Neural cell (in vitro differentiated cells): ENCODE measurements around the gene TNFAIP3. TPM values are rescaled to one million over a fixed set of nuclear protein-coding genes. Genes with fewer than 3 reads are reported as not detected.
"Not testable (repeated sequence)": the region's sequence is repeated elsewhere in the genome, so short reads cannot be mapped to it uniquely, and the experiment has no call there.

ENCODE experiments used
- H2AFZ ChIP-seq: fragments of 200-600, 300-800 bp; sonication (generic), shearing (Covaris generic); 2 replicates; pipeline ENCODE4 v1.6.0; 2014; ENCODE audit warnings: low read depth, mild to moderate bottlenecking, antibody characterized with exemption, low read length, moderate library complexity
- H3F3A ChIP-seq: fragments of 200-600 bp; shearing (Covaris generic); 2 replicates; pipeline ENCODE4 v1.6.1; 2016; ENCODE audit warnings: mild to moderate bottlenecking, moderate library complexity, mixed read lengths, antibody characterized with exemption, low read length; ENCODE audit not compliant: insufficient read depth, poor library complexity, severe bottlenecking
- H3K27ac ChIP-seq: fragments of 200-600, 300-800 bp; sonication (generic), shearing (Covaris generic); 2 replicates; pipeline ENCODE4 v1.5.1; 2014; ENCODE audit warnings: mild to moderate bottlenecking, low read length, moderate library complexity
- H3K27me3 ChIP-seq: fragments of 300-800, 200-600 bp; sonication (generic), shearing (Covaris generic); 2 replicates; pipeline ENCODE4 v1.6.0; 2014; ENCODE audit warnings: mild to moderate bottlenecking, low read depth, low read length, moderate library complexity; ENCODE audit not compliant: insufficient read depth
- H3K36me3 ChIP-seq: fragments of 300-800, 200-600 bp; sonication (generic), shearing (Covaris generic); 2 replicates; pipeline ENCODE4 v1.5.1; 2014; ENCODE audit warnings: mild to moderate bottlenecking, antibody characterized with exemption, low read length, moderate library complexity; ENCODE audit not compliant: insufficient read depth
- H3K4me2 ChIP-seq: fragments of 300-800, 200-600 bp; sonication (generic), shearing (Covaris generic); 2 replicates; pipeline ENCODE4 v1.6.0; 2014; ENCODE audit warnings: mild to moderate bottlenecking, low read length
- H3K4me3 ChIP-seq: fragments of 300-800, 200-600 bp; sonication (generic), shearing (Covaris generic); 2 replicates; pipeline ENCODE4 v1.5.1; 2014; ENCODE audit warnings: mild to moderate bottlenecking, low read length, moderate library complexity
- H3K79me2 ChIP-seq: fragments of 200-600 bp; shearing (Covaris generic); replicated peaks from 2 replicates; pipeline ENCODE4 v1.6.0; 2014; ENCODE audit warnings: mild to moderate bottlenecking, low read length, moderate library complexity; ENCODE audit not compliant: insufficient read depth
- H3K9ac ChIP-seq: fragments of 300-800, 200-600 bp; sonication (generic), shearing (Covaris generic); 2 replicates; pipeline ENCODE4 v1.6.1; 2016; ENCODE audit warnings: mild to moderate bottlenecking, low read length, mixed read lengths
- H3K9me2 ChIP-seq: fragments of 200-600 bp; shearing (Covaris generic); 2 replicates; pipeline ENCODE4 v1.6.1; 2016; ENCODE audit warnings: mild to moderate bottlenecking, low read length, mixed read lengths; ENCODE audit not compliant: insufficient read depth
- H3K9me3 ChIP-seq: fragments of 200-600, 300-800 bp; sonication (generic), shearing (Covaris generic); 2 replicates; pipeline ENCODE4 v1.6.1; 2016; ENCODE audit warnings: mild to moderate bottlenecking, mixed run types, low read length, moderate library complexity, mixed read lengths
- H4K20me1 ChIP-seq: fragments of 200-600 bp; shearing (Covaris generic); 2 replicates; pipeline ENCODE4 v1.6.1; 2016; ENCODE audit warnings: mild to moderate bottlenecking, mixed run types; ENCODE audit not compliant: insufficient read depth
- EP300 ChIP-seq: fragments of 450-650 bp; conservative IDR thresholded peaks from 2 replicates; pipeline ENCODE4 v1.6.1; 2014; ENCODE audit warnings: antibody characterized with exemption, mild to moderate bottlenecking, moderate library complexity; ENCODE audit not compliant: poor library complexity, severe bottlenecking
- EZH2 ChIP-seq: fragments of 200-600, 300-800 bp; shearing (Covaris generic), sonication (generic); IDR thresholded peaks from 2 replicates; pipeline ENCODE4 v1.6.1; 2014; ENCODE audit warnings: antibody characterized with exemption, low read length, borderline replicate concordance, mild to moderate bottlenecking; ENCODE audit not compliant: insufficient read depth, poor library complexity, severe bottlenecking
- MXI1 ChIP-seq: fragments of 450-650 bp; conservative IDR thresholded peaks from 2 replicates; pipeline ENCODE4 v1.6.1; 2014; ENCODE audit warnings: antibody characterized with exemption, mild to moderate bottlenecking; ENCODE audit not compliant: poor library complexity, severe bottlenecking
- POLR2AphosphoS5 ChIP-seq: IDR thresholded peaks from 2 replicates; pipeline ENCODE4 v1.6.1; 2012
- RAD21 ChIP-seq: fragments of 450-650 bp; conservative IDR thresholded peaks from 2 replicates; pipeline ENCODE4 v1.6.1; 2014; ENCODE audit warnings: antibody characterized with exemption, mild to moderate bottlenecking, moderate library complexity
- SMC3 ChIP-seq: fragments of 450-650 bp; conservative IDR thresholded peaks from 2 replicates; pipeline ENCODE4 v1.6.1; 2014; ENCODE audit warnings: antibody characterized with exemption, mild to moderate bottlenecking, moderate library complexity; ENCODE audit not compliant: poor library complexity
- TAF1 ChIP-seq: IDR thresholded peaks from 2 replicates; pipeline ENCODE4 v1.6.1; 2012; ENCODE audit warnings: low read depth
- polyA plus RNA-seq: library from polyadenylated mRNA; depleted of rRNA; stranded (reverse); fragments of >200 nt; gene quantifications from 2 replicates; pipeline ENCODE4 v1.2.3, GENCODE V29; 2014
- TF ChIP-seq, protein P1 (sequence below): fragments of 450-650 bp; IDR thresholded peaks from 2 replicates; pipeline ENCODE4 v1.5.1; 2014; ENCODE audit warnings: antibody characterized with exemption, mild to moderate bottlenecking, moderate library complexity; ENCODE audit not compliant: poor library complexity, severe bottlenecking
- TF ChIP-seq, protein P2 (sequence below): IDR thresholded peaks from 2 replicates; pipeline ENCODE4 v1.6.1; 2012; ENCODE audit warnings: borderline replicate concordance

Gene TNFAIP3
- polyA plus RNA-seq, 1 donor from 2014 or later = 0.20 TPM

- no peak overlapping the region for H3K27ac ChIP-seq
- H3K9me3 ChIP-seq = no peaks in the 10 kb centered on the region
- no peaks in the 10 kb centered on the region for H3F3A ChIP-seq
- no peak overlapping the region for H2AFZ ChIP-seq
- H3K79me2 ChIP-seq = no peaks in the 10 kb centered on the region
- no peaks in the 10 kb centered on the region for H4K20me1 ChIP-seq
- no peak overlapping the region for H3K9ac ChIP-seq
- no peak overlapping the region for H3K4me2 ChIP-seq
- no peak overlapping the region for H3K4me3 ChIP-seq
- no peaks in the 10 kb centered on the region for H3K36me3 ChIP-seq
- no peaks in the 10 kb centered on the region for H3K9me2 ChIP-seq
- H3K27me3 ChIP-seq = no peaks in the 10 kb centered on the region
- TF ChIP-seq TAF1 (no peak), MXI1 (no peak), SMC3 (no peak), POLR2AphosphoS5 (no peak), EP300 (no peak), RAD21 (no peak), EZH2 (no peak)
- TF ChIP-seq, protein P1, sequence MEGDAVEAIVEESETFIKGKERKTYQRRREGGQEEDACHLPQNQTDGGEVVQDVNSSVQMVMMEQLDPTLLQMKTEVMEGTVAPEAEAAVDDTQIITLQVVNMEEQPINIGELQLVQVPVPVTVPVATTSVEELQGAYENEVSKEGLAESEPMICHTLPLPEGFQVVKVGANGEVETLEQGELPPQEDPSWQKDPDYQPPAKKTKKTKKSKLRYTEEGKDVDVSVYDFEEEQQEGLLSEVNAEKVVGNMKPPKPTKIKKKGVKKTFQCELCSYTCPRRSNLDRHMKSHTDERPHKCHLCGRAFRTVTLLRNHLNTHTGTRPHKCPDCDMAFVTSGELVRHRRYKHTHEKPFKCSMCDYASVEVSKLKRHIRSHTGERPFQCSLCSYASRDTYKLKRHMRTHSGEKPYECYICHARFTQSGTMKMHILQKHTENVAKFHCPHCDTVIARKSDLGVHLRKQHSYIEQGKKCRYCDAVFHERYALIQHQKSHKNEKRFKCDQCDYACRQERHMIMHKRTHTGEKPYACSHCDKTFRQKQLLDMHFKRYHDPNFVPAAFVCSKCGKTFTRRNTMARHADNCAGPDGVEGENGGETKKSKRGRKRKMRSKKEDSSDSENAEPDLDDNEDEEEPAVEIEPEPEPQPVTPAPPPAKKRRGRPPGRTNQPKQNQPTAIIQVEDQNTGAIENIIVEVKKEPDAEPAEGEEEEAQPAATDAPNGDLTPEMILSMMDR = no peak
- TF ChIP-seq, protein P2, sequence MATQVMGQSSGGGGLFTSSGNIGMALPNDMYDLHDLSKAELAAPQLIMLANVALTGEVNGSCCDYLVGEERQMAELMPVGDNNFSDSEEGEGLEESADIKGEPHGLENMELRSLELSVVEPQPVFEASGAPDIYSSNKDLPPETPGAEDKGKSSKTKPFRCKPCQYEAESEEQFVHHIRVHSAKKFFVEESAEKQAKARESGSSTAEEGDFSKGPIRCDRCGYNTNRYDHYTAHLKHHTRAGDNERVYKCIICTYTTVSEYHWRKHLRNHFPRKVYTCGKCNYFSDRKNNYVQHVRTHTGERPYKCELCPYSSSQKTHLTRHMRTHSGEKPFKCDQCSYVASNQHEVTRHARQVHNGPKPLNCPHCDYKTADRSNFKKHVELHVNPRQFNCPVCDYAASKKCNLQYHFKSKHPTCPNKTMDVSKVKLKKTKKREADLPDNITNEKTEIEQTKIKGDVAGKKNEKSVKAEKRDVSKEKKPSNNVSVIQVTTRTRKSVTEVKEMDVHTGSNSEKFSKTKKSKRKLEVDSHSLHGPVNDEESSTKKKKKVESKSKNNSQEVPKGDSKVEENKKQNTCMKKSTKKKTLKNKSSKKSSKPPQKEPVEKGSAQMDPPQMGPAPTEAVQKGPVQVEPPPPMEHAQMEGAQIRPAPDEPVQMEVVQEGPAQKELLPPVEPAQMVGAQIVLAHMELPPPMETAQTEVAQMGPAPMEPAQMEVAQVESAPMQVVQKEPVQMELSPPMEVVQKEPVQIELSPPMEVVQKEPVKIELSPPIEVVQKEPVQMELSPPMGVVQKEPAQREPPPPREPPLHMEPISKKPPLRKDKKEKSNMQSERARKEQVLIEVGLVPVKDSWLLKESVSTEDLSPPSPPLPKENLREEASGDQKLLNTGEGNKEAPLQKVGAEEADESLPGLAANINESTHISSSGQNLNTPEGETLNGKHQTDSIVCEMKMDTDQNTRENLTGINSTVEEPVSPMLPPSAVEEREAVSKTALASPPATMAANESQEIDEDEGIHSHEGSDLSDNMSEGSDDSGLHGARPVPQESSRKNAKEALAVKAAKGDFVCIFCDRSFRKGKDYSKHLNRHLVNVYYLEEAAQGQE = no peak
Observed at GRCh38 chr6:137843211-137843610, 23.8 kb upstream of the TNFAIP3 start.

GRCh38 chr6:137844327-137844726 is 22.7 kb upstream of the TNFAIP3 start:
- H3K79me2 ChIP-seq, H4K20me1 ChIP-seq, H3K27me3 ChIP-seq, H3K9ac ChIP-seq, H2AFZ ChIP-seq, H3K4me3 ChIP-seq, H3K9me3 ChIP-seq, H3F3A ChIP-seq, H3K9me2 ChIP-seq, H3K4me2 ChIP-seq, H3K36me3 ChIP-seq, H3K27ac ChIP-seq: not testable (repeated sequence)

DNA sequence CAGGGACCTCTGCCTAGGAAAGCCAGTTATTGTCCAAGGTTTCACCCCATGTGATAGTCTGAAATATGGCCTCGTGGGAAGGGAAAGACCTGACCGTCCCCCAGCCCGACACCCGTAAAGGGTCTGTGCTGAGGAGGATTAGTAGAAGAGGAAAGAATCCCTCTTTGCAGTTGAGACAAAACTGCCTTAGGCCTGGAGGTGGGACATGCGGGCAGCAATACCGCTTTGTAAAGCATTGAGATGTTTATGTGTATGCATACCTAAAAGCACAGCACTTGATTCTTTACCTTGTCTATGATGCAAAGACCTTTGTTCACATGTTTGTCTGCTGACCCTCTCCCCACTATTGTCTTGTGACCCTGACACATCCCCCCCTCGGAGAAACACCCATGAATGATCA is 22.3 kb upstream of the TNFAIP3 start:
- not testable (repeated sequence) for H3K4me3 ChIP-seq, H3K9ac ChIP-seq, H3K27ac ChIP-seq, H3K79me2 ChIP-seq, H2AFZ ChIP-seq, H3K9me2 ChIP-seq, H3K36me3 ChIP-seq, H3F3A ChIP-seq, H3K27me3 ChIP-seq, H3K9me3 ChIP-seq, H3K4me2 ChIP-seq, H4K20me1 ChIP-seq
